ENCODE results near the gene NBPF15.
A peak's percentile ranks its signal among the peaks of the same experiment; 100 is the strongest.
"Not testable (repeated sequence)": the region's sequence is repeated elsewhere in the genome, so short reads cannot be mapped to it uniquely, and the experiment has no call there.

Gene NBPF15, protein sequence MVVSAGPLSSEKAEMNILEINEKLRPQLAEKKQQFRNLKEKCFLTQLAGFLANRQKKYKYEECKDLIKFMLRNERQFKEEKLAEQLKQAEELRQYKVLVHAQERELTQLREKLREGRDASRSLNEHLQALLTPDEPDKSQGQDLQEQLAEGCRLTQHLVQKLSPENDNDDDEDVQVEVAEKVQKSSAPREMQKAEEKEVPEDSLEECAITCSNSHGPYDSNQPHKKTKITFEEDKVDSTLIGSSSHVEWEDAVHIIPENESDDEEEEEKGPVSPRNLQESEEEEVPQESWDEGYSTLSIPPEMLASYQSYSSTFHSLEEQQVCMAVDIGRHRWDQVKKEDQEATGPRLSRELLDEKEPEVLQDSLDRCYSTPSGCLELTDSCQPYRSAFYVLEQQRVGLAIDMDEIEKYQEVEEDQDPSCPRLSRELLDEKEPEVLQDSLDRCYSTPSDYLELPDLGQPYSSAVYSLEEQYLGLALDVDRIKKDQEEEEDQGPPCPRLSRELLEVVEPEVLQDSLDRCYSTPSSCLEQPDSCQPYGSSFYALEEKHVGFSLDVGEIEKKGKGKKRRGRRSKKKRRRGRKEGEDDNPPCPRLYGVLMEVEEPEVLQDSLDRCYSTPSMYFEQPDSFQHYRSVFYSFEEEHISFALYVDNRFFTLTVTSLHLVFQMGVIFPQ

DNA sequence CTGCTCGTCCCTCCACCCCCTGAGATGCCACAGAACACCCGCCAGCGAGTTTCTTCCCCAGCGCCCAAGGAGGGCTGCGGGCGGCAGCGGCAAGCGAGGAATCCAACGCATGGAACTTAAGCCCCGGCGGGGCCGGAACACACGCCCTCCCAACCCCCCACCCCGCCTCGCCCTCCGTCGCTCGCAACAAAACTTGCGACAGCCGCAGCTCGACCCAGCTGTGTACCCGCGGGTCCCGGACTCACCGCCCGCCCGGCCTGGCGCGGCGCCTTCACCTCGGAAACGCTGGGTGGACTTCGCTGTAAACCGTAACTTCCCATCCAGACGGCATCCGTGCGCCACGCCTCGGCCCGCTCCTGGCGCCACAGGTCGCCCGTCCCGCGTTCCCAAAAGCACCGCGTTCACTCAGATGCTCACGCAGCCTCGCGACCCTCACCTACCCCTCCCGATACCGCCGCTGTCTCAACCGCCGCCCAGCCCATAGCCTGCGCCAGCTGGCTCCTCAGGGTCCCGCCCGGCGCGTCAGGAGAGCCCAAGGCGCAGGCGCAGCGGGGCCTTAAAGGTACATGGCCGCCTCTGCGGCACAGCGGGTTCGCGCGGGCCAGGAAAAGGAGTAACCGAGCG, at the start of gene NBPF15:
Gene NBPF15, minus strand, starts transcription at position 534 of the 624 bp plus-strand sequence. CDS start 21,666 bp downstream, outside the sequence.
- peak; percentile 63 for DNase-seq (ENCODE audit: low read depth)

DNA sequence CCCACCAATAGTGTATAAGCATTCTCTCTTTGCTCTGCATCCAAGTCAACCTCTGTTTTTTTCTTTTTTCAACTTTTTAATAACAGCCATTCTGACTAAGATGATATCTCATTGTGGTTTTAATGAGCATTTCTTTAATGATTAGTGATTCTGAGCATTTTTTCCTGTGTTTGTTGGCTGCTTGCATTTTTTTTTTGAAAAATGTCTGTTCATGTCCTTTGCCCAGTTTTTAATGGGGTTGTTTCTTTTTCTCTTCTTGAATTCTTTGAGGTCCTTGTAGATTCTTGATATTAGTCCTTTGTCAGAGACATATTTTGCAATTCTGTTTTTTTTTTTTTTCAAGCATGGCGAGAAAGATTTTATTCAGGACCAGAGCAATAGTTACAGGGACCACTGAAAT, 35.0 kb upstream of the NBPF15 start:
- DNase-seq (ENCODE audit: low read depth): not testable (repeated sequence)

DNA sequence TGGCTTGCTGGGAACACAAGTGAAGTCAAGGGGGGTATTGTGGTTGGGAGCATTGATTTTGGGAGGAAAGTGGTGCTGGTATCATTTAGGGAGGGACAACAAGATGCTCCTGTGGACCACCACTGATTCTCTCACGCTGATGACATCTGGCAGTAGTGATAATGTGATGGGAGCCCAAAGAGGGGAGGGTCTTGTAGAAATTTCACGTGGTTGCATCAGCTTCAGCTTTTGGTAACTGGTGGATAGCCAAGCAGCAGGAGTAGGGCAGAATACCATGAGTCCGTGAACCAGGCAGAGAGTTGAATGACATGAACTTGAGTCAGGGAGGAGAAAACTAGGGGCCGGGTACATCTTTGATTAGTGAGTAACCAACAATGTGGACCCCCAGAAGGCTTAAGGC, 32.7 kb upstream of the NBPF15 start:
- not testable (repeated sequence) for DNase-seq (ENCODE audit: low read depth)

DNA sequence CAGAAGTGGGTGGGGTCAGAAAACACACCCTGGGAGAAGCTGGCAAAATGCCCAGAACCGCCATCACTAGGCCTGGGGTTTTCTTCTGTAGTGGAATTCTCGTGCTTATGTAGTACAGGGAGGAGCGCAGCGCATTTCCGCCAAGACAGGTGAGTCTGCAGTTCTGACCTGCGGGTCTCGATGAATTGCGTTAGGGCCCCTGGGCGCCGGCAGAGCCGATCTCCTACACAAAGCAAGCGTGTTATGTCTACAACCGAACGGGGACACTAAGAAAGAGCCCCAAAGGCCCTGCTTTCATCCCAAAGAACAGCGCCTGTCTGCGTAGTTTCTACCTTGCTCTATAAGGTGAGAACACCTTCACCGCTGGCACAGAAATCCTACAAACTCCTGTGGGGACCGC, 28.9 kb upstream of the NBPF15 start:
- DNase-seq (ENCODE audit: low read depth): not testable (repeated sequence)

DNA sequence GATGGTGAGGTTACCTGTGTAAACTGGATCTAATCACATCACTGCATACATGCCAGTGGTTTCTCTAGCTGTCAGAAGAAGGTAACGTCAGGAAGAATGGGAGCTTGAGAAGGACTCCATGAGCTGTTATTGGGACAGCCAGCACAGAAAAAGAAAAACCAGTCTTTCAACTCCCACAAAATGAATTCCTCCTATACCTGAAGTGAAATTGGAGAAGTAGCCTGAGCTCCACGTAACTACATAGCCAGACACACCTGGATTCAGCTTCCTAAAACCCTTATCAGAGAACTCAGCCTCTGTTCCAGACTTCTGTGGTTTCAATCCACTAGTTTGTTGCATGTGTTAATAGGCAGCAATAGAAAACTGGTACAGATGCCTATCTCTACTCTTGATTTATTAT, 25.5 kb upstream of the NBPF15 start:
- not testable (repeated sequence) for DNase-seq (ENCODE audit: low read depth)

DNA sequence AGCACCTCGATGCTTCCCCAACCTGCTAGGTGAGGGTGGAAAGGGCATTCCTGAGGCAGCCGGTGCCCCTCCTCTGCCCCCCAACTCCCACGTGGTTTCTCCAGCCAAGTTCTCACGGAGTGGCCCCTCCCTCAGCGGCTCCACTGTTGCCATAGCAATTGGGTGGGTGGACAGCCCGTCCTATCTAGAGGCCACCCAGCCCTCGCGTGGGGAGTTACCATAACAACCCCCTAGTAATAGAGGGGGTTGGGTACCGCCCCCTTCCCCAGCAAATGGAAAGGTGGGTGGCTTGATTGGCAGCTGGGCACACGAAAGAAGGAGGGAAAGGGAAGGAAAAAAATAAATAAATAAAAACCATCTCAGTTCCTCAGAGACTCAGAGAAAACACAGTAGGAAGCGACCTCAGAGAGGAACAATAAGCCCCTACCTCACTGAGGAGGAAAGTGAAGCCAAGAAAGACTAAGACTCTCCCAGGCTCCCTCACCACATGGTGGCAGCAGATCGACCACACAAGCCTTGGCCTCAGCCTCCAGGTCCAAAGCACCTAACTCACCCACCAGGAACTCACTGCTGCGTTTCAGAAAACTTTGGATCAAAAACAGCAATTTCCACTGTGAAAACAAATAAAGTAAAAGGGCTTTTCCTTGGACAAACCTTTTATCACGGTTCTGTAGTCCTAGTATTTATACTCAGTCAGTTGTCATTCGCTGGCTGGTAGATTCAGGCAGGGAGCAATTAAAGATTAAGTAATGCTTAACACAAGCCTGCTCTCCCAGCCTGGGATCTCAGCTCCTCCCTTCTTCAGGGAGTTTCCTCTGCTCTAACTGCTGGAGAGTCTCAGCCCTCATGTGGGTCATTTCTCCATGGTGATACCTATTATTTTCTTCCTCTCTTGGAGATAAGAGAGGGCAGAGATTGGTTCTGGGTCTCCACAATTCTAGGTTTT, 23.9 kb upstream of the NBPF15 start:
- not testable (repeated sequence) for DNase-seq (ENCODE audit: low read depth)

DNA sequence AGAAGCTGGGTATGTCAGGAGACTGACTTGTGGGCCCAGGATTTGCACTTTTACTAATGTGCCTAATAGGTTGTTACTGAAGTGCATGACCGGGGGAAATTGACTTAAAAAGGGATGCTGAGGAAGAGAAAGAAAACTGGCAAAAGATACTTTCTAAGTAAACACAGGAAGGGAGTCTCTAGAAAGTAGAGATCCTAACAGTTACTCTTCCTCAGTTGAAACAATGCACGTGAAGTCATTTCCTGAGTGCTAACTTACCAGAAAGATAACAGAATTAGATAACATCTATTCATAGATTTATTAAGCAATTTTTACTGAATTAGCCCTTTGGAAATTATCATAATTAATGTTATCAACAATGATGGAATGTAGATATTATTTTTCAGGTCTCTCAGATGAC, 12.4 kb upstream of the NBPF15 start:
- not testable (repeated sequence) for DNase-seq (ENCODE audit: low read depth)

DNA sequence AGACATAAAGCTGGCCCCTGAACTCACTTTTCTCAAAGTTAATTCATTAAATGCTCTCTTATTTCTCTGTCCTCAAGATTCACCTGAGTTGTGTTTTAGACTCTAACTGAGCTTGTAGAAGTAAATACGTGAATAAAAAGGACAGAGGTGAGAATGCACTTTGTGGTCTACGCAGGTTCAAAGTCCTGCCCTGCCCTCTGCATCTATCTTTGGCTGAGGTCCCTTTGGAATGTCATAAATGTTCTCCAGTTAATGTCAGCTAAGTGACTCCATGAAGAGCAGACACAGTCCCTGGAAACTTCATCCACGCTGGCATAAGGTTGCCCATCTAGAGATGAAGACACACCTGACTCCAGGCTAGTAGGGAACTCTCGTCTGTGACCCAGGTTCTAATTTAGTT, 10.0 kb upstream of the NBPF15 start:
- DNase-seq (ENCODE audit: low read depth): not testable (repeated sequence)

DNA sequence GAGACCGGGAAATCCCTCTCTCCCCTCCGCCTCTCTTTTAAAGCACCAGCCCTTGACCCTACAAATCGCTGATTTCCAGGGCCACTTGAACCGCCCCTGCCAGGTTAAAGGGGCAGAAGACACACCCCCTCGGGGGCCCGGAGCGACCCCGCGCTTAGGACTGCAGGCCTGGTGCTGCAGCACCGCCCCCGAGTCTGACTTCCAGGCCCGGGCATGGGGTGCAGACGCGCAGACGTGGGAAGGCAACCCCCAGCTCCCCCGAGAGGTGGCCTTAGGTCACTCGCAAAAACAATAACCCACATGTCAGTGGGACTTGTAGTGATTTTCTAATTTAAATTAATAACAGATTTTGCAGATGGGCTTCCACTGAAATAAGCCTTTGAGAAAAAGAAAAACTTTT, 309 bp upstream of the NBPF15 start:
- DNase-seq (ENCODE audit: low read depth): not testable (repeated sequence)

DNA sequence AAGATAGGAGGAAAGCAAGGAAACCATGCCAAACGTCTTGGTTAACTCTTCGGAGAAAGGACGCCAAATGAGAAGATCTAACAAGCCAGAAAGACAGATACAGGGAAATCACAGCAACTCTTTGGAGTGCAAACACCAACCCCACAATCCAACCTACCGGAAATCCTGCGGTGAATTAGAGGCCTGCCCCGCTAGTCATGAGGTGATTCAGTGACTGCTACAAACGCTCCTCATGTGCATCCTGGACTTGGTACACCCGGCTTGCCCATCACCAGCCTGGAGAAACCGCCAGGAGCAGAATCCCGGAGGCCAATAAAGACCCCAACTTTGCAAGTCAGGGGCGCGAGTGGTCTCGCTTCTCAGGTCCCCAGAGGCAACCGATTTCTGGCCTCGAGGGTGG, 783 bp downstream of the NBPF15 start:
- peak; percentile 32 for DNase-seq (ENCODE audit: low read depth)

DNA sequence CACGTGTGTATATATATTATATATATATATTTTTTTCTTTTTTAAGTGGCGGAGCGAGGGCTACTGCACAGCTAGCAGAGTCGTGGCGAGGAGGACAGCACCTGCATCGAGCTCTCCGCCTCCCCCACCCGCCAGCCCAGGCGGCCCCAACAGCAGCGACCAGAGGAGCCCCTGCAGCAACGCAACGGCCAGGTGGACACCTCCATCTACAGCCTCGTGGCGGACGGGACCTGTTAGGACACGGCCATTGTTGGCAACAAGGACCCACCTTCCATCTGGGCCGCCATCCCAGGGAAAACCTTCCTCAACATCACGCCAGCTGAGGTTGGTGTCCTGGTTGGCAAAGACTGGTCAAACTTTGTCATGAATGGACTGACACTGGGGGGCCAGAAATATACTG, 19.1 kb downstream of the NBPF15 start:
- not testable (repeated sequence) for DNase-seq (ENCODE audit: low read depth)

DNA sequence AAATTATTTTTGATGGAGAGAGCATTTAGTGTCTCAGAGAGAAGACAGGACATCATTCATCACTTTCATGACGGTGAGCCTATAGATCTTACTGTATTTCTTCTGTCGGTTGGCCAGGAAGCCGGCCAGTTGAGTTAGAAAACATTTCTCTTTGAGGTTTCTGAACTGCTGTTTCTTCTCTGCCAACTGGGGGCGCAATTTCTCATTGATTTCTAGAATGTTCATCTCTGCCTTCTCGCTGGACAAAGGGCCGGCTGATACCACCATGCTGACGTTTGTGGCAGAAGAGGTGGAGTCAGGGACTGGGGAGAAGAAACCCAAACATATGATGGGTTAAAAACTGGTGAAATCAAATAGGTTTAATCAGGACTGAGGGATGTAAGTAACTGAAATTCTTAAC, 21.7 kb downstream of the NBPF15 start:
- DNase-seq (ENCODE audit: low read depth): not testable (repeated sequence)

DNA sequence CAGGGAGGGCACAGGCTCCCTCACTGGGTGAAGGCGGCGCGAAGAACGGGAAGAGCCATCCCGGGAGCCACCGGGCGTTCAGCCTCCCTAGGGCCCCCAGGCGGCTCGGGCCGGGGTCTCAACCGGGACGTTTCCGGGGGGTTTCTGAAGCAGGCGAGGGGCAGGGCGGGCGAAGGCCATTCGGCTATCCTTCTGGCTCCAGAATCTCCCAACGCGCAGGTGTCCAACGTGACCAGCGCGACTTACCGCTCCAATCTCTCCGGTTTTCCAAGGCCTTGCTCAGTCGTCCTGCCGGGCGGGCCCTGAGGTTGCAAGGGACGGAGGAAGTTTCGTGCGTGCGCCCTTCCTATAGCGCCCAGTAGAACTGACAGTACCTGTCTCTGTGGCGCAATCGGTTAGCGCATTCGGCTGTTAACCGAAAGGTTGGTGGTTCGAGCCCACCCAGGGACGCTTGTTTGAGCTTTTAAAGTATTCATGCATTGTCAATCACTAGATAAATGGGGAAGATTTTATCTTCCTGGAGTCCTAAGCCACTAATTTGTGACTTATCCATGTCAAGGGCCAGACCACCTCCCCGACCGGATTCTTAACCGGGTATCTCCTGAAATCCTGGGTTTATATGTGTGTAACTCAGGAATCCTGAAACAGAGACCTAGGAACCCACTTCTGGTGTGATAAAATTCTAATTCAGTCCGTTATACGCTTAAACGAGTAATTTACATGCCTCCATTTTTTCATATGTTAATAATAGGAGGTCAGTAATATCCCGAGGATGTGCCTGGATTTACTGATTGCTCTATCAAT, 42.4 kb downstream of the NBPF15 start:
- peak; percentile 40 for DNase-seq (ENCODE audit: low read depth)

DNA sequence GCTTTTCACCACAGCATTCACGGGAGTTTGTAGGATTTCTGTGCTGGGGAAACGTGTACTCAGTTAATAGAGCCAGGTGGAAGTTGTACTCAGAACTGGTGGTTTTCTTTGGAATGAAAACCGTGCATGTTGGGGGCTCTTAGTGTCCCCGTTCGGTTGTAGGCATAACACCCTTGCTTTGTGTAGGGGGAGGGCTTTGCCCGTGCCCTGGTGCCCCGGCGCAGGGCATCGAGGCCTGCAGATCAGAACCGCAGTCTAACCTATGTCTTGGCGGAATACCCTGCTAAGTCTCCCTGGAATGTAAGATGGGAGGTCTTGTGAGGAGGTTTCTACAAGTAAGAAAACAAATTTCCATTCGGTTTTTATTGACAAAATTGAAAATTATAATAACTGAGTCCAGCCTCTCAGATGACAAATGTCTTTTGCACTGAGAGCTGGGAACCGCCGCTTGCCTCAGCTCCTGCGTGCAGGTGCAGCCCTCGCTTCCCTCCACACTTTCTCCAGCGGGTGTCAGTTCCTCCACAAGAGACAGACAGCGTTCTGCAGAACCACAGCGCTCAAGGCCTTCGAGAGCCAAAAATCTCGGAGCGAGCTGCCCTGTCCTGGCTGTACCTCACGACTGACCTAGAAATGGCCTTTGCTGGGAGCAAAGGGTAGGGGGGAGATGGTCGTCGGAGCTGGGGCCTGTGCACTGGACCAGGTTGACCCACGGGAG, 47.9 kb downstream of the NBPF15 start:
- DNase-seq (ENCODE audit: low read depth): not testable (repeated sequence)

DNA sequence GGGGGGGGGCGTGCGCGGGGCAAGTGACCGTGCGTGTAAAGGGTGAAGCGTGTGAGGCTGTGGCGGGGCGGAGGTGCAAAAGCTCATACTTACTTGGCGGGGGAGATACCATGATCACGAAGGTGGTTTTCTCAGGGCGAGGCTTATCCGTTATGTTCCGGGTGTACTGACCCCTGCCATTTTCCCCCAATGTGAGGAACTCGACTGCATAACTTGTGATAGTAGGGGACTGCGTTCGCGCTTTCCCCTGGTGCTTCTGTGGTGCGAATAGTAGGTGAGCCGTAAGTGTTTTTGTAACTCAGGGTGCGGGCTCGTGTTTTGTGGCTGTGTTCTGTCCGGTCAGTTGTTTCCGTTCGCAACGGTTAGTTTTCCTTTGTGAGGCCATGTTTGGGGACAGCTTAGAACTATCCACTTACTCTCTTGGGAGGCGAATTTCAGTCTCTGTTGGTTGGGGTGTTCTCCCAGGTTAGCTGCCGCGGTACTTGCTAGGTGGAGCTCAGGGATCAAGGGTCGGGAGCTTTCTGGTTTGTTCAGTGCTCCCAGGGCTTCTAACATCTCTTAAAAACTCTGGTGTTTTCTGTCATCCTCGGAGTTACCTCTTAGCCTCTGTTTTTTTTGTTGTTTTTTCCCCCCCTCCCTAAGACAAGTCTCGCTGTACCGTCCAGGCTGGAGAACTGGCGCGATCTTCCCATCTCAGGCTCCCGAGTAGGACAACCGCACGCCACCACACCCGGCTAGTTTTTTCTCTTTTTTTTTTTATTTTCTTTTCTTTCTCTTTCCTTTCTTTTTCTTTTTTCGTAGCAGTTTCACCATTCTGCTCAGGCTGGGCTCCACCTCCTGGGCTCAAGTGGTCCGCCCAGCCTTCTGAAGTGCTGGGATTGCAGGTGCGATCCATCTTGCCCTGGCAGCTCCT, 48.7 kb downstream of the NBPF15 start:
- DNase-seq (ENCODE audit: low read depth): peak; percentile 74

DNA sequence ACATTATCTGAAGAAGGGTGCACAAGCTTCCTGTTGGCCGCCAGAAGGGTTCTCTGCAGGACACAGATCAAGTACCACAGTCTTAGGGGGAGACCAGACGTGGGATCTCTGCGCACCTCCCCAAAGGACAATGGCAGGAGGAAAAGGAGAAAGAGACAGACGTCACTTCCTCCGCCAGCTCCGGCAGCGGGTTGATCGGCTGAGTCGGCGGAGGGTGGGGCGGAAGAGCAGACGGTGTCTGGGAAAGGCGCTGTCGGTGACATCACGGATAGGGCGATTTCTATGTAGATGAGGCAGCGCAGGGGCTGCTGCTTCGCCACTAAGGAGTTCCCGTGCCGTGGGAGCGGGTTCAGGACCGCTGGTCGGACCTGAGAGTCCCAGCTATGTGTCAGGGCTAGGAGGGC, 49.4 kb downstream of the NBPF15 start:
- DNase-seq (ENCODE audit: low read depth): peak; percentile 73

DNA sequence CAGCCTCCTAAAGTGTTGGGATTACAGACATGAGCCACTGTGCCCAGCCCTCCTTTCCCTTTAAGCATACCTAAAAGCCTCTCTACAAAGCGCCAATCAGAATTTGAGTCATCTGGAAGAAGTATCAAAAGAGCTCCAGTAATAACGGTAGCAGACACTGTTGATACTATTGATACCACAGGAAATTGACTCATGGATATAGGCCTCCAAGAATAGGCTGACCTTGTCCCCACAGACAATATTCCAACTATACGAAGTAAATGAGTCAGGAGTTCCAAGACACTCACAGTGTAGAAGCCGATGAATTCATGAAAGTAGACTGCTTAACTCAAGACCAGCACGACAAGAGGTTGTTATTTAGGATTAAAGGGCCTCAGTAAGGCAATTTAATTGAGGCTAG, 58.7 kb downstream of the NBPF15 start:
- not testable (repeated sequence) for DNase-seq (ENCODE audit: low read depth)

DNA sequence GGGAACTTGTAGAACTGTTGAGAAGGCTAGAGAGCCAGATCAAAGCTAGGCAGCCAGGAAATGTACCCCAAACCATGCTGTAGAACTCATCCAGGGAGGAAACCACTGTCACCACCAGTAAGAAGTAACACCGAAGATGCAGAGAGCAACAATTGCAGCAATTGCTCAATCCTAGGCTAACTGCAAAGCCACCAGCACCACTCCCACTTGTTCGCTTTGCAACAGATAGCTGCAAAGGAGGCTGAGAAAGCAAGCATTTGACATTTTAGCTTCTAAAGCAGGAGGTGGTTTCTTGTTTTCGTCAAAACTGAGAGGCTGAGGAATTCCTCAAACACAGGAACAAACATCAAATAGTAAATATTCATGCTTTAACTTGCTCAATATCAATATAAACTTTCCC, 89.8 kb downstream of the NBPF15 start:
- DNase-seq (ENCODE audit: low read depth): not testable (repeated sequence)

Data from T-helper 22 cell (primary cell).